Activated CD4-positive, alpha-beta T cell treated with anti-CD3 and anti-CD28 coated beads, Interleukin-2, amount 50 U/mL, for 48 hours (primary cell): ENCODE data around the gene CPNE1.

Source experiments
- DNase-seq, 2 experiments: peaks; one replicate each; pipeline ENCODE4 v3.0.0-alpha.2; 2020

The CPNE1 gene

DNA sequence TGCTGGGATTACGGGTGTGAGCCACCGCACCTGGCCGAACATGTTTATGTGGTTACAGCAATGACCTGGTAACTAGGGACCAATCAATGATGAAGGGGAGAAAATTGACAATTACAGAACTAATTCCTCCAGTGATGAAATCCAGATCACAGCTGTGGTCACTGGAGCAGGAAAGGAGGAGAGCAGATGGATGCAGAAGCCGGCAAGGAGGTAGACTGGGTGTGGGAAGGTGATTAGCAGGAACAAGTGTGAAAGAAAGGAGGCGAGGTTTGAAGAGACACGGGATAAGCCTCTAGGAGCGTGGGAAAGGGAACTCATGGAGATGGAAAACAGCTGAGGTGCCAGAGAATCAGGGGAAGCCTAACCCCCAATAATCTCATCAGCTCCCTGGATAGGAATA lies 66.2 kb downstream of the CPNE1 start:
- DNase-seq = no peak

- DNase-seq = no peak
These were observed 67.5 kb downstream of the CPNE1 start for GRCh38 chr20:35597186-35597585.

- no peak for DNase-seq
These were observed 68.8 kb downstream of the CPNE1 start for GRCh38 chr20:35595901-35596300.

DNA sequence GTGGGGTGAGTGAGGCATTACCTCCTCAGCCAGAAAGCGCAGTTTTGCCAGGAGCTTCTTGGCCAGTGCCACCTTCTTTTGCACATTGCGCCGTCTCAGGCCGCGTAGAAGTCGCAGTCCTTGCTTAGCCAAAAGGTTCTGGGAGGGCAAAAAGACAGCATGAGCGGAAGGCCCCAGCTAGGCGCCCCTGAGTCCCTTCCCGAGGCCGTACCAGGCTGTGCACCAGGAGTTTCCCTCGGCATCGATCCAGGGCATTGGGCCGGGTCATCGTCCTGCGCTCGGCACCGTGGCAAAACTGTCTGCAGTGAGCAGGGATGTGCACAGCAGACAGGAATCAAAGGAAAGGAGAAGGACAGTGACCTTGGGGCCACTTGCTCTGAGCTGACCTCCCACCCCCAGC lies 69.2 kb downstream of the CPNE1 start:
- no peak for DNase-seq

- no peak for DNase-seq
These were observed 72.2 kb downstream of the CPNE1 start for GRCh38 chr20:35592339-35592974.

GRCh38 chr20:35588397-35588796 lies 76.3 kb downstream of the CPNE1 start:
- DNase-seq = no peak

- no peak for DNase-seq
These were observed 77.3 kb downstream of the CPNE1 start for GRCh38 chr20:35587436-35587835.

- DNase-seq = no peak
These were observed 77.8 kb downstream of the CPNE1 start for GRCh38 chr20:35586751-35587425.

GRCh38 chr20:35583636-35584560 lies 80.8 kb downstream of the CPNE1 start:
- no peak for DNase-seq

DNA sequence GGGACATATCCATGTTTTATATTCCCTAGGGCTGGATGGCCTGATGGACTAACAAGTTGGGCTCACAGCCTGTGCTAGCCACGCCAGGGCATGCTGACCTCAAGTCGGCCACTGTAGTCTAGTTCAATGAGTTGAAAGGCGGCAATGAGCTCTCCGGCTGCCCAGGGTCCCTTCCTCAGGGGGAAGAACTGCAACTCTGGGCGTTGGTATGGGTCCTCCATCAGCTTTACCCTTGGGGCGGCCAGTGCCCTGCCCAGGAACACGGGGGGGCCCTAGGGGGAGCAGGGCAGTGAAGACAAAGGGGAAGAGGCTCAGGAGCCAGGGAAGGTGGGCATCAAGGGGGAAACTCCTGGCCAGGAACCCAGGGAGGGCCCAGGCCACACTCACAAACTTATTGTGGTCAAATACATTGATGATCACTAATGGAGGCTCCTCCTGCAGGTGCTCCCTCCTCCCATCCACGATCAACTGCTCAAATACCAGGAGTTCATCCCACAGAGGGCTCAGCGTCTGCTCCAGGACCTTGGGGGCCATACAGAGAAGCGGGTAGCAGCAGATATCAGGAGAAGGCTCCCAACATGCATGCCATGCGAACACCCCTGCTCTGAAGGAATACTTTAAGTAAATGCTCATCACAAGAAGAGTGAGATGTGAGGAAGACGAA lies 81.8 kb downstream of the CPNE1 start:
- DNase-seq = no peak

DNA sequence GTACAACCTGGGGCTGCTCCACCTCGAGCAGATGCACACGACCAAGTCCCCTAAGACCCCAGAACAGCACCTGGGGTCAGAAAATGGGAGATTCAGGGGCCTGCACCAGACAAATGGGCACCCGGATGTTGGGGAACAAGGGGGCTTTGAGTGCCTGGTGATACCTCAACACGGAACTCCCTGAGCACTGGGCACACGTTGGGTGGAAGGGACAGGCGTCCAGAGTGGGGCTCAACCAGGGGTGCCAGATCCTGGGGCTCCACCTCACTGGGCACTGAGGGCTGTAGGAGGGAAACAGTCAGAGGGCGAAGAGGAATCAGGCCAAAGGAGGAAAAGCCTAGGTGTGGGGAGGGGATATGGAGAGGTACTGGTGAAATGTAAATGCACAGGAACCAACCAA lies 82.6 kb downstream of the CPNE1 start:
- no peak for DNase-seq

DNA sequence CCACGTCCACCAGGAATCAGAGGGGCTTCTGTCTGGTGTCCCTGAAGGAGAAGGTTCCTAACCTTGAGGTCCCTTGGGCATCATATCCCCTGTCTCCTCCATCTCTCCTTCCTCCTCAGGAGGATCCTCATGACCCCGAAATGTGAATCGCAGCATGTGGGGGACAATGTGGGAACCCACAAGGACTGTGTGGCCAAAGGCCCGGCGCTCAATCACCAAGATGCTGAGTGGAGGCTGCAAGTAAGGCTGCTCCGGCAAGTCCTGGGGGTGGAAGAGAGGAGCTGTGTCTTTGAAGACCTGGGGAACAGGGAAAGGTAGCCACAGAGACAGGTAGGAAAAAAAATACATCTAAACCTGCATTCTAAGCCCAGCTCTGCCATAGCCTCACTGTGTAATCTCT lies 85.5 kb downstream of the CPNE1 start:
- DNase-seq = no peak

DNA sequence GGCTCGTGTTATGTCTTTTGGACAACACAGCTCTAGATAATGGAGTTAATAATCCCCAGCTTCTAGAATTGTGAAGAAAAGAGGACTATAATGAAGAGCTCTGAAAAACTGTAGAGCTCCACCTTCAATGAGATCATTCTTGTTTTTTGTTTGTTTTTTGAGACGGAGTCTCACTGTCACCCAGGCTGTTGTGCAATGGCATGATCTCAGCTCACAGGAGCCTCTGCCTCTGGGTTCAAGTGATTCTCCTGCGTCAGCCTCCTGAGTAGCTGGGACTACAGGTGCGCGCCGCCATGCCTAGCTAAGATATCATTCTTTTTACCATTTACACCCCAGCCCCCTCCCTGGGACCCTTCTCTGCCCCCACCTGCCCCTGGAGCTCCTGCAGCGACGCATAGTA lies 86.2 kb downstream of the CPNE1 start:
- DNase-seq = no peak

DNA sequence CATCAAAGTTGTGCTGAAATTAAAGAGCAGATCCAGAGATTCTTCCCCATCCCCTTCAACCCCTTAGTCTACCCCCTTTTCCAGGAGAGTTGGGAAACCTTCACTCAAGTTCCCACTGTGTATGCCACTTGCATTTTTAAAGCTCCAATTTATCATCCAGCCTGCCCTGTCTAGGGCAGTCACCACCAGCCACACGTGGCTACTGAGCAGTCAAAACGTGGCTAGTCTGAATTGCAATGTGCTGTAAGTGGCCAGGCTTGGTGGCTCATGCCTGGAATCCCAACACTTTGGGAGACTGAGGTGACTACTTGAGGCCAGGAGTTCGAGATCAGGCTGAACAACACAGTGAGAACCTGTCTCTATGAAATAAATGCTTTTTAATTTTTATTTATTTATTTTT lies 87.9 kb downstream of the CPNE1 start:
- no peak for DNase-seq
